Prostate gland (tissue), 2 donors: ENCODE measurements around the gene SLC6A3.

Experiments
- CTCF ChIP-seq, 4 experiments: fragments of 200-600 bp in 2 of 4; fragments of 450-650 bp in 2 of 4; sonication (generic) in 2 of 4; IDR thresholded peaks; 1 replicate in 3 of 4; 2 replicates in 1 of 4; pipeline ENCODE4 v1.5.1; 2016 to 2019; ENCODE audit warnings: antibody characterized with exemption in 4 of 4, mild to moderate bottlenecking in 2 of 4, moderate library complexity in 2 of 4
- POLR2A ChIP-seq: fragments of 450-650 bp; IDR thresholded peaks from one replicate; pipeline ENCODE4 v1.6.1; 2016; ENCODE audit warnings: antibody characterized with exemption, mild to moderate bottlenecking

DNA sequence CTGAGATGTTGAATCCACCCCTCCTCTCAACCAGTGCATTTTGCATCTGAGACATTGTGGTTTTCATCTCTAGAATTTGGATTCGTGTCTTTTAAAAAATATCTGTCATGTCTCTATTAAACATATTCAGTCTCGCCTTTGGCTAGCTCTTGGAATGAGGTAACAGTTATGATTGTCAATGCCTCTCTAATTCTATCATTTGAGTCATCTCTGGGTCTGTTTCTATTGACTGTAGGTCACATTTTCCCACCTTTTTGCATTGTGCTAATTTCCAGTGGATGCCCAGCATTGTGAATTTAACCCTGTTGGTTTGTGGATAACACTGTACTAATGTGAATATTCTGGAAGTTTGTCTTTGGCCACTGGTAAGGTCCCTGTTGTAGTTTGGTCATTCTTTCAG lies 8.4 kb upstream of the SLC6A3 start:
- no peak for TF ChIP-seq CTCF (IDR thresholded peaks at IDR 0.05)
- no peak for TF ChIP-seq POLR2A
